Subcutaneous adipose tissue (tissue), 4 donors: ENCODE data around the gene L1TD1. TPM values are rescaled to one million over a fixed set of nuclear protein-coding genes. Genes with fewer than 3 reads are reported as not detected.

Experiments used
- total RNA-seq, 4 donors: library from RNA; depleted of rRNA; stranded (reverse); fragments of >200 nt; gene quantifications; one replicate each; pipeline ENCODE4 v1.1.0, GENCODE V29; 2016
- TF ChIP-seq, protein P1 (sequence below): fragments of 450-650 bp; IDR thresholded peaks from one replicate; pipeline ENCODE4 v1.5.1; 2016; ENCODE audit warnings: low read depth, mild to moderate bottlenecking, control low read depth, antibody characterized with exemption, moderate library complexity

L1TD1 gene
- total RNA-seq, 4 donors from 2014 or later: 0.22 to 0.34 TPM; not detected in 2

DNA sequence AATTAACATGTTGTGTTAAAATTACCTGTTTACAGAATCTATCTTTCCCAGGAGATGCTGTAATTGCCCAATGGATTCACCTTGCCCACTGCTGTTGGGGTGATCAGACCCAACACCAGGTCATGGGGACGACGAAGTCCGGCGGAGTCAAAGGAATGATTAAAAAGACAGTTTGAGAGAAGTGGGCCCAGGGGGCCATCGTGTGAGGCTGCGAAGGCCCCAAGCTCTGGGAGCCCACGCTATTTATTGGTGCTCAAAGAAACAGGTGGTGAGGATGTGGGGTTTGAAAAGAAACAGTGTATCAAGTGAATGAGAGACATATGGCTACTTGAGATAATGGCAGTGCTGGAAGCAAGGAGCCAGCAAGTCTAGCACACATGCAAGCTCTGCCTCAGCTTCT lies 16.3 kb upstream of the L1TD1 start:
- TF ChIP-seq, protein P1, sequence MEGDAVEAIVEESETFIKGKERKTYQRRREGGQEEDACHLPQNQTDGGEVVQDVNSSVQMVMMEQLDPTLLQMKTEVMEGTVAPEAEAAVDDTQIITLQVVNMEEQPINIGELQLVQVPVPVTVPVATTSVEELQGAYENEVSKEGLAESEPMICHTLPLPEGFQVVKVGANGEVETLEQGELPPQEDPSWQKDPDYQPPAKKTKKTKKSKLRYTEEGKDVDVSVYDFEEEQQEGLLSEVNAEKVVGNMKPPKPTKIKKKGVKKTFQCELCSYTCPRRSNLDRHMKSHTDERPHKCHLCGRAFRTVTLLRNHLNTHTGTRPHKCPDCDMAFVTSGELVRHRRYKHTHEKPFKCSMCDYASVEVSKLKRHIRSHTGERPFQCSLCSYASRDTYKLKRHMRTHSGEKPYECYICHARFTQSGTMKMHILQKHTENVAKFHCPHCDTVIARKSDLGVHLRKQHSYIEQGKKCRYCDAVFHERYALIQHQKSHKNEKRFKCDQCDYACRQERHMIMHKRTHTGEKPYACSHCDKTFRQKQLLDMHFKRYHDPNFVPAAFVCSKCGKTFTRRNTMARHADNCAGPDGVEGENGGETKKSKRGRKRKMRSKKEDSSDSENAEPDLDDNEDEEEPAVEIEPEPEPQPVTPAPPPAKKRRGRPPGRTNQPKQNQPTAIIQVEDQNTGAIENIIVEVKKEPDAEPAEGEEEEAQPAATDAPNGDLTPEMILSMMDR: no peak

DNA sequence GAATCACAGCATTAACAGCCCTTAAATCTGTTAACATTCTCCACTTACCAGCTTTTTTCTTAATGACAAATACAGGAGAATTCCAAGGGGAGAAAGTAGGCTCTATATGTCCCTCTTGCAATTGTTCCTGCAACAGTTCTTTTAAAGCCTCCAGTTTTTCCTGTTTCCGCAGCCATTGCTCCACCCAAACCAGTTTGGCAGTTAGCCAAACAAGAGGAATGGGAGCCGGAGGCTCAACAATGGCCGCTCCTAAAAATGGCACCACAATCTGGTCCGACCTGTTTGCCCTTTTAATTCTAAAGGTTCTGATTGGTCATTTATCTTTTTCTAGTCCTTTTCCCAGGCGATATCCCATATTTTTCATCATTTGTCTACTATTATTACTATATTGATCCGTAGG lies 14.0 kb upstream of the L1TD1 start:
- TF ChIP-seq, protein P1: no peak

DNA sequence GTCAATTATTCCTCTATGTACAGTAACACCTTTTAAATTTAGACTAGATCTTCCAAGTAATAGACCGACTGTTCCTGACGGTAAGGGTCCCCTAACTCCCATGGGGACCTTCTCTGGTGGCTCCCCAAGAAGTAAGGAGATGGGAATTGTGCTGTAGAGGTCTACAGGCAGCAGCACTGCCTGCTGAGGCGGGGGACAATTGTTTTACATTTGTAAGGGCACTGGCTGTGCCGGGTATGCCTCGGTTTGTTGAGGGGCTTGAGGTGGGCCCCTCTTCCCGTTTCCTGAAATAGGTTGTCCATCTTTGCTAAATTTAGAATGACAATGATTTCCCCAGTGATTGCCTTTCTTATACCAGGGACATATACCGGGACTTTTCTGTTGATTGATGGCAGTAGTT lies 13.1 kb upstream of the L1TD1 start:
- TF ChIP-seq, protein P1: no peak

DNA sequence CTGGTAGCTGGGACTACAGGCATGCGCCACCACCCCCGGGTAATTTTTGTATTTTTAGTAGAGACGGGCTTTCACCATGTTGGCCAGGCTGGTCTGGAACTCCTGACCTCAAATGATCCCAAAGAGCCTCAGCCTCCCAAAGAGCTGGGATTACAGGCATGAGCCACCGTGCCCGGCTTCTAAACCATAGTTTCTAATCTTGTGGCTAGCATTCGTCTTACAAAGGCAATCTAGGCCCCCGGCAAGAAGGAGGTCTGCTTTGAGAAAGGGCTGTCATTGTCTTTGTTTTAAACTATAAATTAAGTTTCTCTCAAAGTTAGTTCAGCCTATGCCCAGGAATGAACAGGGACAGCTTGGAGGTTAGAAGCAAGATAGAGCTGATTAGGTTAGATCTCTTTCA lies 10.3 kb upstream of the L1TD1 start:
- TF ChIP-seq, protein P1: no peak

DNA sequence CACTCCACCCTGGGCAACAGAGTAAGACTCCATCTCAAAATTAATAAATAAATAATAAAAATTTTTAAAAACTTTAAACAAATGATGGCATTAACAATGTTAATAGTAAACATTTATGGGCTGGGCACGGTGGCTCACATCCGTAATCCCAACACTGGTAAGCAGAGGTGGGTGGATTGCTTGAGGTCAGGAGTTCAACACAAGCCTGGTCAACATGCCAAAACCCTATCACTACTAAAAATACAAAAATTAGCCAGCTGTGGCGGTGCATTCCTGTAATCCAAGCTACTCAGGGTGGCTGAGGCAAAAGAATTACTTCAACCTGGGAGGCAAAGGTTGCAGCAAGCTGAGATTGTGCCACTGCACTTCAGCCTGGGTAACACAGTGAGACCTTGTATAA lies 9.0 kb upstream of the L1TD1 start:
- TF ChIP-seq, protein P1: no peak

DNA sequence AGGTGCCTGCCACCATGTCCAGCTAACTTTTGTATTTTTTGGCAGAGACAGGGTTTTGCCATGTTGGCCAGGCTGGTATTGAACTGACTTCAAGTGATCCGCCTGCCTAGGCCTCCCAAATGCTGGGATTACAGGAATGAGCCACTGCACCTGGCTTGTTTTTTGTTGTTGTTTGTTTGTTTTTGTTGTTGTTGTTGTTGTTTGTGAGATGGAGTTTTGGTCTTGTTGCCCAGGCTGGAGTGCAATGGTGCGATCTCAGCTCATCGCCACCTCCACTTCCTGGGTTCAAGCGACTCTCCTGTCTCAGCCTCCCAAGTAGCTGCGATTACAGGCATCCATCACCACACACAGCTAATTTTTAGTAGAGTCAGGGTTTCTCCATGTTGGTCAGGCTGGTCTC lies 7.1 kb upstream of the L1TD1 start:
- TF ChIP-seq, protein P1: no peak

DNA sequence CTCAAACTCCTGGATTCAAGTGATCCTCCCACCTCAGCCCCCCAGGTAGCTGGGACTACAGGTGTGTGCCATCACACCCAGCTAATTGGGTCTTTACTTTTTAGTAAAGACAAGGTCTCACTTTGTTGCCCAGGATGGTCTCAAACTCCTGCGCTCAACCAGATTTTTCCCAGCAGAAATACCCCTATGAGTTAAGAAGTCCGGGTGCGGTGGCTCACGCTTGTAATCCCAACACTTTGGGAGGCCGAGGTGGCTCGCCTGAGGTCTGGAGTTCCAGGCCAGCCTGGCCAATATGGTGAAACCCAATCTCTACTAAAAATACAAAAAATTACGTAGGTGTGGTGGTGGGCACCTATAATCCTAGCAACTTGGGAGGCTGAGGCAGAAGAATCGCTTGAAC lies 6.5 kb upstream of the L1TD1 start:
- TF ChIP-seq, protein P1: no peak
